HG03378 (cell line): Measurements from ENCODE around the gene TENT5C.

Experiments
- ATAC-seq: cut with Tn5 transposase; IDR thresholded peaks from one replicate; pipeline ENCODE4 v1.9.1; 2021; ENCODE audit warnings: mild to moderate bottlenecking, moderate library complexity; ENCODE audit not compliant: unreplicated experiment

The TENT5C gene

GRCh38 chr1:117590273-117590925 lies 15.4 kb upstream of the TENT5C start:
- ATAC-seq, result no peak

GRCh38 chr1:117591252-117591651 lies 14.6 kb upstream of the TENT5C start:
- ATAC-seq, result no peak

GRCh38 chr1:117592155-117592554 lies 13.7 kb upstream of the TENT5C start:
- ATAC-seq, result no peak

- no peak for ATAC-seq
Measured at GRCh38 chr1:117594261-117594990, 11.4 kb upstream of the TENT5C start.

- no peak for ATAC-seq
Measured at GRCh38 chr1:117596023-117596720, 9.7 kb upstream of the TENT5C start.

GRCh38 chr1:117598489-117598888 lies 7.4 kb upstream of the TENT5C start:
- no peak for ATAC-seq

GRCh38 chr1:117599286-117600221 lies 6.3 kb upstream of the TENT5C start:
- no peak for ATAC-seq

- no peak for ATAC-seq
Measured at GRCh38 chr1:117600325-117600943, 5.4 kb upstream of the TENT5C start.

- ATAC-seq, result no peak
Measured at GRCh38 chr1:117600966-117601365, 4.9 kb upstream of the TENT5C start.

- no peak for ATAC-seq
Measured at GRCh38 chr1:117602862-117603261, 3.0 kb upstream of the TENT5C start.

GRCh38 chr1:117605164-117605773 lies 579 bp upstream of the TENT5C start:
- peak; percentile 31 for ATAC-seq

GRCh38 chr1:117606649-117607430 lies 992 bp downstream of the TENT5C start:
- ATAC-seq, result no peak

- ATAC-seq, result no peak
Measured at GRCh38 chr1:117607471-117607870, 1.6 kb downstream of the TENT5C start.

- ATAC-seq, result no peak
Measured at GRCh38 chr1:117608115-117608615, 2.3 kb downstream of the TENT5C start.

GRCh38 chr1:117608758-117609157 lies 2.9 kb downstream of the TENT5C start:
- ATAC-seq, result no peak

- ATAC-seq, result no peak
Measured at GRCh38 chr1:117609471-117609911, 3.6 kb downstream of the TENT5C start.

- ATAC-seq, result no peak
Measured at GRCh38 chr1:117610036-117610435, 4.2 kb downstream of the TENT5C start.

- ATAC-seq, result no peak
Measured at GRCh38 chr1:117611121-117611601, 5.3 kb downstream of the TENT5C start.
